GM21786 (cell line): ENCODE data around the gene TXLNG.
"Not testable (repeated sequence)": the region's sequence is repeated elsewhere in the genome, so short reads cannot be mapped to it uniquely, and the experiment has no call there.

ENCODE experiments used
- ATAC-seq: cut with Tn5 transposase; IDR thresholded peaks from one replicate; pipeline ENCODE4 v1.9.1; 2021; ENCODE audit not compliant: unreplicated experiment

Gene TXLNG

GRCh38 chrX:16838202-16839066, 52.2 kb downstream of the TXLNG start:
- ATAC-seq, result no peak

- ATAC-seq, result no peak
These were observed 53.1 kb downstream of the TXLNG start for GRCh38 chrX:16839219-16839851.

GRCh38 chrX:16839852-16840460, 53.7 kb downstream of the TXLNG start:
- no peak for ATAC-seq

- no peak for ATAC-seq
These were observed 56.4 kb downstream of the TXLNG start for GRCh38 chrX:16842684-16843083.

- ATAC-seq, result no peak
These were observed 57.1 kb downstream of the TXLNG start for GRCh38 chrX:16843208-16843909.

- ATAC-seq, result no peak
These were observed 59.4 kb downstream of the TXLNG start for GRCh38 chrX:16845686-16846085.

- no peak for ATAC-seq
These were observed 62.3 kb downstream of the TXLNG start for GRCh38 chrX:16848541-16848940.

GRCh38 chrX:16851421-16851820, 65.2 kb downstream of the TXLNG start:
- ATAC-seq, result no peak

GRCh38 chrX:16851827-16852226, 65.6 kb downstream of the TXLNG start:
- no peak for ATAC-seq

- ATAC-seq, result no peak
These were observed 66.4 kb downstream of the TXLNG start for GRCh38 chrX:16852617-16853179.

- no peak for ATAC-seq
These were observed 67.3 kb downstream of the TXLNG start for GRCh38 chrX:16853537-16853936.

GRCh38 chrX:16855363-16856075, 69.3 kb downstream of the TXLNG start:
- ATAC-seq, result no peak

- ATAC-seq, result not testable (repeated sequence)
These were observed 69.8 kb downstream of the TXLNG start for GRCh38 chrX:16856076-16856404.

- ATAC-seq, result no peak
These were observed 70.5 kb downstream of the TXLNG start for GRCh38 chrX:16856744-16857143.

- ATAC-seq, result no peak
These were observed 76.6 kb downstream of the TXLNG start for GRCh38 chrX:16862829-16863228.

GRCh38 chrX:16867947-16868346, 81.7 kb downstream of the TXLNG start:
- ATAC-seq, result no peak

GRCh38 chrX:16868920-16869319, 82.7 kb downstream of the TXLNG start:
- ATAC-seq, result no peak

- ATAC-seq, result peak; percentile 34
These were observed 83.3 kb downstream of the TXLNG start for GRCh38 chrX:16869393-16870094.

- ATAC-seq, result peak; percentile 87
These were observed 84.0 kb downstream of the TXLNG start, which contains the start of gene RBBP7 for GRCh38 chrX:16870095-16870861. TSS of gene RBBP7 (minus strand) at chrX:16870362. CDS start at chrX:16870053, 309 bp downstream.
